Measurements from ENCODE around the gene SOX11.

SOX11 gene

DNA sequence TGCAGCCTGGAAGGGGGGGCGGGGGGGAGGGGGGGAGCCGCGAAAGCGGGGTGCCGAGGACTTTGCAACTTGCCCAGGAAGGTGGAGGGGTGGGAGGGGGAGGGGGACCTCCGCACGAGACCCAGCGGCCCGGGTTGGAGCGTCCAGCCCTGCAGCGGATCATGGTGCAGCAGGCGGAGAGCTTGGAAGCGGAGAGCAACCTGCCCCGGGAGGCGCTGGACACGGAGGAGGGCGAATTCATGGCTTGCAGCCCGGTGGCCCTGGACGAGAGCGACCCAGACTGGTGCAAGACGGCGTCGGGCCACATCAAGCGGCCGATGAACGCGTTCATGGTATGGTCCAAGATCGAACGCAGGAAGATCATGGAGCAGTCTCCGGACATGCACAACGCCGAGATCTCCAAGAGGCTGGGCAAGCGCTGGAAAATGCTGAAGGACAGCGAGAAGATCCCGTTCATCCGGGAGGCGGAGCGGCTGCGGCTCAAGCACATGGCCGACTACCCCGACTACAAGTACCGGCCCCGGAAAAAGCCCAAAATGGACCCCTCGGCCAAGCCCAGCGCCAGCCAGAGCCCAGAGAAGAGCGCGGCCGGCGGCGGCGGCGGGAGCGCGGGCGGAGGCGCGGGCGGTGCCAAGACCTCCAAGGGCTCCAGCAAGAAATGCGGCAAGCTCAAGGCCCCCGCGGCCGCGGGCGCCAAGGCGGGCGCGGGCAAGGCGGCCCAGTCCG is 540 bp downstream of the SOX11 start:
- peak; percentile 34 for DNase-seq

DNA sequence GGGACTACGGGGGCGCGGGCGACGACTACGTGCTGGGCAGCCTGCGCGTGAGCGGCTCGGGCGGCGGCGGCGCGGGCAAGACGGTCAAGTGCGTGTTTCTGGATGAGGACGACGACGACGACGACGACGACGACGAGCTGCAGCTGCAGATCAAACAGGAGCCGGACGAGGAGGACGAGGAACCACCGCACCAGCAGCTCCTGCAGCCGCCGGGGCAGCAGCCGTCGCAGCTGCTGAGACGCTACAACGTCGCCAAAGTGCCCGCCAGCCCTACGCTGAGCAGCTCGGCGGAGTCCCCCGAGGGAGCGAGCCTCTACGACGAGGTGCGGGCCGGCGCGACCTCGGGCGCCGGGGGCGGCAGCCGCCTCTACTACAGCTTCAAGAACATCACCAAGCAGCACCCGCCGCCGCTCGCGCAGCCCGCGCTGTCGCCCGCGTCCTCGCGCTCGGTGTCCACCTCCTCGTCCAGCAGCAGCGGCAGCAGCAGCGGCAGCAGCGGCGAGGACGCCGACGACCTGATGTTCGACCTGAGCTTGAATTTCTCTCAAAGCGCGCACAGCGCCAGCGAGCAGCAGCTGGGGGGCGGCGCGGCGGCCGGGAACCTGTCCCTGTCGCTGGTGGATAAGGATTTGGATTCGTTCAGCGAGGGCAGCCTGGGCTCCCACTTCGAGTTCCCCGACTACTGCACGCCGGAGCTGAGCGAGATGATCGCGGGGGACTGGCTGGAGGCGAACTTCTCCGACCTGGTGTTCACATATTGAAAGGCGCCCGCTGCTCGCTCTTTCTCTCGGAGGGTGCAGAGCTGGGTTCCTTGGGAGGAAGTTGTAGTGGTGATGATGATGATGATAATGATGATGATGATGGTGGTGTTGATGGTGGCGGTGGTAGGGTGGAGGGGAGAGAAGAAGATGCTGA is 1.4 kb downstream of the SOX11 start:
- DNase-seq = no peak

DNA sequence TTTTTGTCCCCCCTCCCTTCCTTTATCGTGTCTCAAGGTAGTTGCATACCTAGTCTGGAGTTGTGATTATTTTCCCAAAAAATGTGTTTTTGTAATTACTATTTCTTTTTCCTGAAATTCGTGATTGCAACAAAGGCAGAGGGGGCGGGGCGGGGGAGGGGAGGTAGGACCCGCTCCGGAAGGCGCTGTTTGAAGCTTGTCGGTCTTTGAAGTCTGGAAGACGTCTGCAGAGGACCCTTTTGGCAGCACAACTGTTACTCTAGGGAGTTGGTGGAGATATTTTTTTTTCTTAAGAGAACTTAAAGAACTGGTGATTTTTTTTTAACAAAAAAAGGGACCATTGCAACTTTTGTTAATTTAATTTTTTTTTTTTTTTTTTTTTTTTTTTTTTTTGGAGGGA is 2.1 kb downstream of the SOX11 start:
- DNase-seq = no peak

DNA sequence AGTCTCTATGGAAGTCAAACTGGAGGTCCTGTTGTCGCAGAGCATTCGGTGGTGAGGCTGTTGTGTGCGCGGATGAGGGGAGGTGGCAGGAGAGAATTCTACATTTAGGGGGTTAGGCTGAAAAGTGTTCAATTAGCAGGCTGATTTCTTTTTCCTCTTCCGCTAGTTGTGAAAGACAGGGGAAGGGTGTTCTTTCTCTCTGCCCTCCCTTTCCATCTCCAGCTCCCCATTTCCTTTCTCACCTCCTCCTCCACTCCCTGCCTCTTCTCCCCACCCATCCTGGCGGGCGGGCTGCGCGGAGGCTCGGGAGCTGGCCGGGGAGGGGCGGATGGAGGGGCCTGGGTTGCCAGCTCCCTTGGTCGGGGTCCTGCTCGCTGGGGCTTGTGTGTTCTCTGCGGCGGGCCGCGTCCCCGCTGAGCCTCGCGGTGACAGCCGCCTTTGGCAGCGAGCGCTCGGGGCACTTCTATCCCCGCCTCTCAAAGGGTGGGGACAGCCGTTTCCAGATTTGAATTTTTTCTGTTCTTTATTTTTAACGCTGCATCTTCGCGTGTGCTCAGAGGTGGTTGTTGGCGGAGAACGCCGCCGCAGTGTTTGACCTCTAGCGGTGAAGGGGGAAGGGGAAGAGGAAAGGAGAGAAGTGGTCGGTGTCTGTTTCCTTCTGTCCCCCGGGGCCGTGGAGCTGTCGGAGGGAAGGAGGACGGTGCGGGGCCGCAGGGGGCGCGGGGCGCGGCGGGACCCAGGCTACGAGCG is 3.6 kb downstream of the SOX11 start:
- peak; percentile 57 for DNase-seq

DNA sequence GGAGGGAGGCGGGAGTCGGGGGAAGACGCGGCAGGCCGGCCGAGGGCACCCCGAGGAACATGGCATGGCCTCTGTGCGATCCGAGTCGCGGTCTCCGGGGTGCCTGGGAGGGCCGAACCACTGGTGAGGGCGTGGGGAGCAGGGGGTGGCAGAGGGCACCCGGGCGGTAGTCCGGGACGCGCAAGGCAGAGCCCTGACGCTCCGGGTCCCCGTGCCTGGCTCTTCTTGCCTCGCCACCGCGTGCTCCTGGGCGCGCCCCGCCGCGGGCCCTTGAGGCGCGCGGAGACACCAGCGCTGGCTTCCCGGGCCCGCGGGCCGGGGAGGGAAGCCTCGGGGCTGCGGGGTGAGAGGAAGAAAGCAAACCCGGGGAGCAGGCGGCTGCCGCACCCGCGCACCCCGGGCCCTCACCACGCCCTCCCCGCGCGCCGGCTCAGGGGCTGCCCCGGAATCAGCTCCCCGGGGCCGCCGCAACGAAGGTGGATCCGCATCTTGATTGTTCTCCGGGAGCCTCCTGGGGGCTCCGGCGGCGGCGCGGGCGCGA is 4.3 kb downstream of the SOX11 start:
- no peak for DNase-seq

DNA sequence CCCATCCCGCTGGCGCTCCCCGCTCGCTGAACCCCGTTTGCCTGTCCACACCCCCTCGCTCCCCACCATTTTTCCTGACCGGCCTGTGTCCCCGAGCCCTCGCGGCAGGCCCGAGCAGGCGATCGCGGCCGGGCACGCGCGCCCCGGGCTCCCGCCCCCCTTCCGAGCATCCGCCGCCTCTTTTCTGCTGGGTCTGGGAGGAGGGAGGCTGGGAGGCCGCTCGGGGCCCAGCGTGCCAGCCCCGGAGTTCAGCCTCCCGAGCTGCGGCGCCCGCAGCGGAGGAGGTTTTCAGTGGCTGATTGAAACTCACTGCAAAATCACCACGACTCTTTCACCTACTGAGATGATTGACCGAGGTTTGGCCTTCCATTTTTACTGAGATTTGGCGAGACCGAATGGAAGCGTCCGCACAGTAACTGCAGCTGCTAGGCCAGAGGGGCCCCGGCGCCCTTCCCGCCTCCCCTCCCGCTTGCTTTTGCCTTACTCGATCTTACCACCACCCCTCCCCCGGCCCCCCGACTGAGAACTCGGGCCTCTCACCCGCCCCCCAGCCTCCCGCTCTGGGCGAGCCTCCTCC is 4.8 kb downstream of the SOX11 start:
- peak; percentile 56 for DNase-seq

DNA sequence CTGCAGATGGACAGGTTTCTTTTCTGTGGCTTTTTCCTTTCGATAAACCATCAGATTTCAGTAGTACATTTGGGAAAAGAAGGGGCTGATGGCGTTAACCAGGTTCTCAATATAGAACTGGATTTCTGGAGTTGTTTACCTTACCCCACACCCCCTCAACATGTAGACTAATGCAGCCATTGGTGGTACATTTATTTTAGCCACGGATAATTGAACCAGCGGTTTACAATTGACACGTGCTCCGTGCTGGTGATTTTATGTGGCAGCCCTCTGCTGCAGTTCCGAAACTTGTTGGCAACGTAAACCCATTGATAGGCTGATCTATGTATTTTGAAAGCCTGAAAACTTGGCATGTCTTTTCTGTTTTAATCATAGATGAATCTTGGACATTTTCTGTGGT is 5.4 kb downstream of the SOX11 start:
- DNase-seq = no peak

DNA sequence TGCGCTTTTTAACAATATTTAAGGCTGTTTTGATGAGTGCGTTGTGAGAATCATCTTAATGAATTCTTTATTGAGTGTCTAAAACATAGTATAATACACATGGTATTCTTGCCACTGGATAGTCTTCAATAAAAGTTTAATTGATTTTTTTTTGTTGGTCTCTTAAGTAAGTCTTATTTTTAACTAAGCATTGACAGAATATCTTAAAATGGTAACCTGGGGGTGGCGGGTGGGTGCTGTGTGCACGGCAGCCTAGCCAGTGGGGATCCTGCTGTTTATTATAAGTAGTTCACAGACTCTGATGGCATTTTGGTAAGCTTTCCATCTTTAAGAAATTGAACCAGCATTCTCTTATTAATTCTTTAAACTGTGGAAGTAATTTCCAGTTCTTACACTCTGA is 6.0 kb downstream of the SOX11 start:
- DNase-seq = no peak

DNA sequence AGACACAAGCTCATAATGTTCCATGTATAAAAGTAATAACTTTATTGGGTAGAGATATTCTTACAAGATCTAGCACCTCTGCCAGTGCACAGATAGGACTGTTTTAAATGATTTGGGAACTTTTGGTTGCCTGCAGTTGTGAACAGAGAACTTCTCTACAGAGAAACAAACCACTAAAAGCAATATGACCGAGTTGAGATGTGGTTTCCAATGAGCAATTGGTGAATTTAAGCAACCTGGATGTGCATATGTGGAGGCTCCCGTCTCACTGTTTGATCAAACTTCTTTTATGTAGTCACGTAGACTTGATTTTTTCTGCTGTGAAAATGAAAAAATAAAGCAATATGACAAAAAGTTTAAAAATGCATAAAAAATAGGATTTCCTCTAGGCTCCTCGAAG is 7.8 kb downstream of the SOX11 start:
- no peak for DNase-seq

DNA sequence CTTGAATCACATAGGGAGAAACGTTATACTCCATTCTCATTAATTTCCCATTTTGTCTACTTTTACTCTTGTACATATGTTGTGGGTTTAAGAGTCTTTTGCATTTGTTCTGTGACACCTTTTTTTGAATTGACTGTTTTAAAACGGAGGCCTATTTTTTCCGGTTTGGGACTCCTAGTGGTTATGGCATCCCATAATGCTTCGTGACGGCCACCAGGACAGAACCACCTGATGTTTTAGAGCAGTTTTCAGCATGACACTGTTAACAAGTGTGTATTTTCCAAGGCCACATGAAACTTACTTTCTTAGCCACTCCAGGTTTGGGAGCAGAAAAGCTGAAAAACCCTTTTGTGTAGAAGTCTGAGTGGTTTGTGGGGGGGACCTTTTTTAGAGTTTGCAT is 8.4 kb downstream of the SOX11 start:
- no peak for DNase-seq

DNA sequence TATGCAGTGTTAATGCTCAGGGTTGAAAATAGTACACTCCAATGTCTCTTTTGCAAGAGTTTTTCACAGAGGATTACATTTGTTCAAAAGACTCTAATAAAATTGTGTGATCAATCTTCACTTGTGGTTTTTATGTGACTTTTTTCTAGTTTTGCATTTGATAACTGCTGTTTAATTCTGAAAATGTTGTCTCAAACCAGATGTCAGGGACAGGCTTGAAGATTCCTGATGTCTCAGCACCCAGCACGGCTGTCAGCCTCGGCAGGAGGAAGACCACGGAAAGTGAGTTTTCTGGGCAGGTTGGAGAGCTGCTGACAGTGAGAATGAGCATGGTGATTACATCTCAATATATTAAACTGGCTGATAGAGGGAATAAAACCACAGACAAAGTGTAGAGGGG is 9.1 kb downstream of the SOX11 start:
- DNase-seq = peak; percentile 79

DNA sequence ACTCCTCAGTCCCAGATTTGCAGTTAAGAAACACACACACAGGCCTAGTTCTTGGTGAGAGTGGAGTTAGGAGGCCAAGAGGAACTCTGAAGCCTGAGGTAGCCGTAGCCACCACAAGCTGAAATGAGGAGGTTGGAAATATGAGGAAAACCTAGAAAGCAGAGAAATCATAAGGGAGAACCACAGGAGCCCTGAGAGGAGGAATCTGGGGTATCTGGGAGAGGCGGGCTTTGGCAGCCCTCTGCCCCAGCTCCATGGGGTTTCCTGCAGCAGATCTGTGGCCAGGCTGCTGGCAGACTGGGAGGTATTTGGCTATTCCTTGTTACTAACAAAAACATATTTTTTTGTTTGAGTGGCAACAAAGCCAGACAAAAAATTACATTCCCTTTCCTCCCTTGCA is 11.0 kb downstream of the SOX11 start:
- no peak for DNase-seq

DNA sequence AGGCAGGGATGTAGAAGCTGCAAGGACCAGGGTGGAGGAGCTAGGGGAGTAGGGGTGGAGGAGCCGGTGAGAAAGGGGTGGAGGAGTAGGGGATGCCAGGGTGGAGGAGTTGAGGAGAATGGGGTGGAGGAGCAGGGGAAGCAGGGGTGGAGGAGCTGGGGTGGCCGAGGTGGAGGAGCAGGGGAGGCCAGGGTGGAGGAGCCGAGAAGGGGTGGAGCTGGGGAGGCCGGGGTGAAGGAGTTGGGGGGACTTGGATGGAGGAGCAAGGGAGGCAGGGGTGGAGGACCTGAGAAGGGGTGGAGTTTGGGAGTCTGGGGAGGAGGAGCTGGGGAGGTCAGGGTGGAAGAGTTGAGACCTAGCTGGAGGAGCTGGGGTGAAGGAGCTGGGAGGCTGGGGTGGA is 13.3 kb downstream of the SOX11 start:
- no peak for DNase-seq

DNA sequence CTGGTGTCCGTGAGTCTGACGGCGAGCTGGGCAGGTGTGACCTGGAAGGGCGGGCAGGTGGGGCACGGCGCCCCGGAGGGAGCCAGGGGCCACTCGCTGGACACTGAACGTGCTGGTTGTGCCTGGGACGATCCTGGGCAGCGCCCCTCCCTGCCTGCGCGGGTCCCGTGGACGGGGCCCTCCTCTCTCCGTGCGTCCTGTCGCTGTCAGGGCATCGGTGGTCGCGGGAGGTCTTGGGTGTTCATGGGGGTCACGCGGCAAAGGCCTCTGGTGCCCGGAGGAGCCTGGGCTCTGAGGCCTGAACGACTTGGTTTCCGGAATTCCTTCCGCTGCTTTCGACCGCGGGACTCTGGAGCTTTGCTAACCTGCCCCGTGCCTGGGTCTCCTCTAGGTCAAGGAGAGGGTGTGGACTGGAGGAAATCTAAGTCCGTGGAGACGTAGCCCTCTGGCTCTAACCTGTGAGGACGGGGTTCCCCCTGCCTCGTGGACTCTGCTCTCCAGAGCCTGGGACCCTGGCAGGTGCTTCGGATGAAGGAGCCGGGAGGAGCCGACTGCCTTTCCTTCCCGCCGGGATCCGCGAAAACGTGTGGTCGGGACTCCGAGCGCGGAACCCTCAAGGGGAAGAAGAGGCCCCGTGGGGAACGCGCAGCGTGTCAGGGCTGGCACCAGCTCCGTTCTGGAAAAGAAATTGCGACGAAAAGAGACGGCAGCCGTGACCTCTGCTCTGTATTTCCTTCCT is 14.7 kb downstream of the SOX11 start:
- no peak for DNase-seq

DNA sequence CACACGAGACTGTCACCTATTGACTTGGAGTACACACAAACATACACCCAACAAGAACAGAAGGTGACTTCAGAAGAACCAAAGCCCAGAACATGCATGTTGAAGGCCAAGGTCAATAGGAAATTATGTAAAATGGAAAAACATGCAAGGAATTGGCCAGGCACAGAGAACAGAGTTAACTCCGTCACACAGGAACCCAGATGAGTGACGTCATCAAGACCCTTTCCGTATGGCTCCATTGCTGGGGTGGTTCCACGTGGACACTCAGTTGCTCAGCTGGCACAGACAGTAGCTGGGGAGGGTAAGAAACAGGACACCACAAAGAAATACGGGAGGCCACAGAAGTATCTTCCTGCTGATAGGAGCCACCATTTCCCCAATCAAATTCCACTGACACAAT is 18.4 kb downstream of the SOX11 start:
- DNase-seq = no peak

DNA sequence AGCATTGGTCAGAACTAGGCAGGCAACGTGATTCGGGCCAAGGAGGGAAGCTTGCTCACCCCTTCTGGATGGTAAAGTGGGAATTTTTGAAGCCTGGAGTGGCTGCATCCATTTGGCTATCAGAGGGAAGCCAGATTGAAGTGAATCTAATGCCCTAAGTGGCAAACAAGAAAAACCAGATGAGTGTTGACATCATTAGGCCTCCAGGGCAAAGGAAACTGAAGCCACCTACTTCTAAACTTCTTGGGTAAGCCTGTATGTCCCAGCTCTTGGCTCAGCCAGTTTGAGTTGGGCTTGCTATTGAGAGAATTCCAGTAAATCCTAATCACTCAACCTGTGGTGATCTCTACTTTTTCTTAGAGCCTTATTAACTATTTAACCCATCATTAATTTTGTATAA is 20.9 kb downstream of the SOX11 start:
- DNase-seq = no peak

DNA sequence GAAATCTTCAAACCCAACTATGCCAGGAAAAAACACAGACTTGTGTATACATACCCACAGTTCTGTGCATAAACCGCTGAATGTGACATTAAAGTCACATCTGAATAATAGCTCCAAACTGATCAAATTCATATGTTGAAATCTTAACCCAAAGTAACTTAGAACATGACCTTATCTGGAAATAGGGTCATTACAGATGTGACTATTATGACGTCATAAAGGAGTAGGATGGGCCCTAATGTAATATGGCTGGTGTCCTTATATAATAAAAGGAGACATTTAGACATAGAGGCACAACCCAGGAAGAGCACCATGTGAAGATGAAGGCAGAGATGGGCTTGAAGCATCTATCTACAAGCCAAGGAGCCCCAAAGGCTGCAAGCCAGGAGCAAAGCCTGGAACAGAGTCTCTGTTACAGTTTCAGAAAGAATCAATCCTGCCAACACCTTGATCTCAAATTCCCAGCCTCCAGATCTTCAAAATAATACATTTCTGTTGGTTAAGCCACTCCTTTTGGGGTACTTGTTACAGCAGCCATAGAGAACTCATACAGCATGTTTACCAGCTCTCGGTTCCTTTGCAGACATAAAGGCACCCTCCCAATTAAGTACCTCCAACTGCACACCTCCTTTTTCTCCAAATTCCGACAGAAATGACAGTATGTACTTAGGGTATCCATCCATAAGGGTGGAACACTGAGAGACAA is 27.6 kb downstream of the SOX11 start:
- no peak for DNase-seq

DNA sequence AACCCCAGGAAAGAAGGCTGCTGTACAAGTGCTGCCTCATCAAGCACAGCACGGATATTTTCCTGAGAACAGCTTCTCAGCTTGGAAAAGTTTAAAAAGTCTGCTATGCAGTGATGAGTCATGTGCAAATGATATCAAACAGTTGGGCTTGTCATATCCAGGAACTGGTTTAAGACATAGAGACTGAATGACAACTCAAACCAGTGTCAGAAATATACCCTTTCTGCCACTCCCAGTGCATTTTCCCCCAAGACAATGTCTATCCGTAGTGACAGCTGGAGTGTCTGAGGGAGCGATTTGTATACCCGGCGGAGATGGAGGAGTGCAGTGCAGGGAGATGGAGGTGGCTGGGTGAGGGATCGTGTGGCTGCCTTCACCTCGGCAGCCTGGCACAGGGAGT is 28.2 kb downstream of the SOX11 start:
- peak; percentile 63 for DNase-seq

DNA sequence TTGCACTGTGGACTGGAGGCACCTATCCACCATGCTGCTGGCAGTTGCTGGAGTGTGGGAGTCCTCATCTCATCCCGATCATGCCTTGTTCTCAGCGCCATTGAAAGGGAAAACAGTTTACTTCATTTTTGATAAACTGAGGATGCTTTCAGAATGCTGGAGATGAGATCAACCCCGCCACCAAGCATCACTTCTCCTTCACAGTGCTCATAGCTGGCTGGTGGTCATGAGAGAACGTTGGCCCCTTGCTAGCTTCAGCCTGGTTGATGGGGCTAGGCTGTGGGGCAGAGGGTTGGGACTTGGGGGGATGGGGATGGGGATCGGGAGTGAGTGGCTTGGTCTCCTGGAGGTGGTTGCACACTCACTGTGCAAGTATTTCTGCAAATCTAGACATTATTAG is 30.1 kb downstream of the SOX11 start:
- no peak for DNase-seq

DNA sequence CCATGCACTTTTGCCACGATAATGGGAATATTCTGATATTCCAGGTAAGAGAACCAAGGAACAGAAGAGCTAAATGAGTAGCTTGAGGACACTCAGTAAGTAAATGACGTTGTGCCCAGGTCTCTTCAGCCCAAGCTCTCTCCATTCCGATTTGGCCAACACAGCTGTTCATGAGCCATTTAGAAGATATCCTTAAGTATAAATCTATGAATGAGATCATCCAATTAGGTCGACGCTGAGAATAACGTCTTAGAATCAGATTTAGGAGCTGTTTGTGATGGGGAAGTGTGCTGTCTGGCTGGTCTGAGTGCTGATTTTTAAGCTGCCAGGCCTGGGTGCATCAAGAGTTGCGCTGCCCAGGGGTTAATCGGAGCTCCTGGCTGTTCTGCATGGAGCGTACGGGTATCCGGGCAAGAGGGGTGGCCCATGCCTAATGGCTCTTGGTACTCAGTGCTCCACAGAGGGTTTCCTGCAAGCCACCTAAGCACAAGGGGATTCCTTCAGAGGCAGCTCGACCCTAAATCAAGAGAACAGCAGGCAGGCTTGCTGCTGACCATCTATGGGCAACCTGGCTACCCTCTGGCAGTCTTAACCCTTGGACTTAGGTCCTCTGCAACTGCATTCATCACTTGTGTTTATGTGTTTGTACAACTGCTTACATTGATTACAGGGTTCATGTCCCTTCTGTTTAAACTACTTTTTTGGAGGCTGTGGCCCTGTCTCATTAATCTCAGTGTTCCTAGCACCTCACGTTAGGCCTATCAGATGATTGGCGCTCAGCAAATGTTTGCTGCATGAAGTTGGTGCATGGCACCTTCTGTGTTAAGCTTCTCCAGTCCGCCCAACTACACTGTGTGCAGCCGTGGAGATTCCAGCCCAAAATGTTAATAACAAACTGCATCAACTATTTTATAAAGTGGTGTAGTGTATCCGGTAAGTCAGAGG is 31.9 kb downstream of the SOX11 start:
- no peak for DNase-seq

Measured in fibroblast of upper back skin (primary cell).